HG03039 (cell line): ENCODE results near the gene MIPOL1.
"Not testable (repeated sequence)": the region's sequence is repeated elsewhere in the genome, so short reads cannot be mapped to it uniquely, and the experiment has no call there.

Experiments
- ATAC-seq: cut with Tn5 transposase; IDR thresholded peaks from one replicate; pipeline ENCODE4 v1.9.1; 2021; ENCODE audit warnings: mild to moderate bottlenecking, moderate library complexity; ENCODE audit not compliant: unreplicated experiment

The MIPOL1 gene

DNA sequence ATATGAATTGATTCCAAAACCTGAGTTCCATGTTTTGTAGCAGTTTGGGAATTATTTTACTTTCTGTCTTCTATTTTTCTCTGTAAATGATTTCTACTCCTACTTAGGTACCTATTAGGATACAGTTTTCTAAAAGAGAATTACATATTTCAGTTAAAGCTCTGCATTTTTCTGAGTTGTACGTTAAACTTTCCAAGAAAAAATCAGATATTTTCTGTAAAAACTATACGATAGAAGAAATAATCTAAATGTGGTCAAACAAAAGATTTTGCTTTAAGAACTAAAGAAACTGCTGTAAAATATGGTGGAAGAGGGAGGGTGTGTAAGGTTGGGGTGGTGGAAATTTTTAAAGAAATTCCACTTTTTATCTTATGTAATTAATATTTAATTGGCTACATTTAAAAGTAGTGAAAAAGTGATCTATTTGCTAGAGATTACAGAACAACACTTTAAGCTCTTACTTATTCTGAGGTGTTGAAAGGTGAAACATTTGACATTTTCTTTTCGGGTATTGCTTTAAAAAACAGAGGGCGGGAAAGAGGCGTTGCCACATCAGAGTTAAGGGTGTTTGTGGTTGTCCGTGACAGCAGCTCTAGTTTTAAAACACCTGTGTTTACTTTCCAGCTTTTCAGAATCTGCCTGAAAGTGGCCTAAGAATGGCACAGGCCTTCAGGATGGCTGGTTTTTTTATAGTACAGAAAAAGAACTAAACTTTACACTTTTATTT is 187.3 kb downstream of the MIPOL1 start:
- ATAC-seq = no peak

DNA sequence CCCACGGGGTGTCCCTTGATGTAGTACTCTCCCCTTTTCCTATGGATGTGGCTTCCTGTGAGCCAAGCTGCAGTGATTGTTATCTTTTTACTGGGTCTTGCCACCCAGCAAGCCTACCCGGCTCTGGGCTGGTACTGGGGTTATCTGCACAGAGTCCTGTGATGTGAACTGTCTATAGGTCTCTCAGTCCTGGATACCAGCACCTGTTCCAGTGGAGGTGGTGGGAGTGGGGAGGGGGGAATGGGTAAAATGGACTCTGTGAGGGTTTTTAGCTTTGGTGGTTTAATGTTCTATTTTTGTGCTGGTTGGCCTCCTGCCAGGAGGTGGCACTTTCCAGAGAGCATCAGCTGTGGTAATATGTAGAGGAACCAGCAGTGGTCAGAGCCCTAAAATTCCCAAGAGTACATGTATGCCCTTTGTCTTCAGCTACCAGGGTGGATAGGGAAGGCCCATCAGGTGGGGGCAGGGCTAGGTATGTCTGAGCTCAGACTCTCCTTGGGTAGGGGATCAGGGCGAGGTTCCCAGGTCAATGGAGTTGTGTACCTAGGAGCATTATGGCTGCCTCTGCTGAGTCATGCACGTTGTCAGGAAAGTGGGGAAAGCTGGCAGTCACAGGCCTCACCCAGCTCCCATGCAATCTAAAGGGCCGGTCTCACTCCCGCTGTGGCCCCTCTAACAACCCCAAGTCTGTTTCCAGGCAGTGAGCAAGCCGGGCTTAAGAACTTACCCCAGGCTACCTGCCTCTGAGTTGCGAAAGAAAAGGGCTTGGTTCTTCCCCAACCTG is 199.6 kb downstream of the MIPOL1 start:
- ATAC-seq = not testable (repeated sequence)

DNA sequence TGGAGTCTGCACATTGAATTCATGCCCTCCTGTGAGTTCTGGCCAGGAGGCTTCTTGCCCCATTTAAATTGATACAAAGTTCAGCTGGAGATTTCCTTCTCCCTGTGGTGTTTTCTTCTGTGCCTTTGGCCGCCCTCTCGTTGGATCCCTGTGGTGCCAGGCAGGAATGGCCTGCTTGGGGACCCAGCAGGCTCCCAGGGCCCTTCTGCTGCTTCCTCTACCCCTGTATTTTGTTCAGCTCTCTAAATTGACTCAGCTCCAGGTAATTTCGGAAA is 200.1 kb downstream of the MIPOL1 start:
- ATAC-seq = no peak

DNA sequence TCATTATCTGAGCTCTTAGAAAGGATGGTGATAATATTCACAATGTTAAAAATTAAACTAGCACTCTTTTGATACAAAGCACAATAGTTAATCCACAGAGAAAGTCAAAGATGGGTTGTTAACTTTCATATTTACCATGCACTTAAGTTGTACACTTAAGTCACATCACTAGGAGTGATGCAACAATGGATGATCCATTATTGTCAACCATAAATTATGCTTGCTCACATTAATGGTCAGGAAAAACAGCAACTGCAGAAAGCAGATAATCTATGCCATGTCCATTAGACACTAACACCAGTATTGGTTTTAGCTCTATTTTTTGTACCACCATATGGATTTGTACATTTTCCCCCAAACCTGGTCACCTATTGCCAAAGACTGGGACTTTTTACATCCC is 201.8 kb downstream of the MIPOL1 start:
- ATAC-seq = no peak

DNA sequence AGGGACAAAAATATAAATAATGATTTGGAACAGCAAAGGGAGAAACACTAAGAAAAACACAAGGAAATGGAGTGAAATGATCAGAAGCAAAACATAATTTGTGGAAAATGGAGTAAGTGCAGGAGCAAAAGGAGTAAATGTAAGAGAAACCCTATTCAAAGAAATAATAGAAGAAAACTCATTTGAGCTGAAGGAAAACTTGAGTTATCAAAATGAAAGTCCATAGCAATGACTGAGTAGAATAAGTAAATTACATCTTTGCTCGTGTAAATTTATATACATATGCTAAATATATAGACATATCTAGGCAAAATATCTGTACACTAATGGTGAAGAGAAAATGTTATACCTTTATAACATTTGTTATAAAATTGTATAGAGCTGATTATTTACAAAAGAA is 203.4 kb downstream of the MIPOL1 start:
- no peak for ATAC-seq

DNA sequence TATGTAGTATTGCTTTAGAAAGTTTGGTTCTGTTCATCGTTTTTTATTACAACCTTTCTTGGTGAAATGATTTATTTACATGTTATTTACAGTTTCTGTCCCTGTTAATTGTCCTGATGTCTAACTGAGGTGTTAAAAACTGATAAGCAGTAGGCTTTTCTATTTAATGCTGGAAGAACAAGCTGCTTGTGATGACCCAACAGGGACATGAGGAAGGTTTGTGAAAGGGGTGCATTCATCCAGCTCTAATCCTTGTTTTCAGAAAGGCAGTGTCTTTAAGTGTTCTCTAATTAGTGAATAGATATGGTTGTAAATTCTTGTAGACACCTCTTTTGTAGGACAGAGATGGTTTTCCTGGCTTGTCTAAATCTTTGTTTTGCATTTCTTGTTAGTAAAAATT is 205.9 kb downstream of the MIPOL1 start:
- ATAC-seq = no peak

DNA sequence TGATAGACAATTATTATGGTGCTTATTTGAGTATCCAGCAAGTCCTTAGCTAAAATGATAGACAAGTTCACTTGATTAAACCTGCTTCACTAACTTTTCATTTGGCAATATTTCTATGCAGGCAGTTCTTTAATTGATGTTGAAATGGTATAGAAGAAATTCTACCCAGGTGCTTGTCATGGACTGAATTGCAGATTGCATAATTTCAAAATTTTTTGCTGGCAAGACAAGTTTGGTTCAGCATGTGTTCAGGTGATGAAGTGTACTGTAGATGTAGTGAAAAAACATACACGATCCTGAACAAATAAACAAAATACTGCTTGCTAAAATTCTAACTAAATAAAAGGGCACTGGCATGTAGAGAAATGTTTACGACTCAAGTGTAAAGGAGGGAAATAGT is 208.4 kb downstream of the MIPOL1 start:
- ATAC-seq = no peak

DNA sequence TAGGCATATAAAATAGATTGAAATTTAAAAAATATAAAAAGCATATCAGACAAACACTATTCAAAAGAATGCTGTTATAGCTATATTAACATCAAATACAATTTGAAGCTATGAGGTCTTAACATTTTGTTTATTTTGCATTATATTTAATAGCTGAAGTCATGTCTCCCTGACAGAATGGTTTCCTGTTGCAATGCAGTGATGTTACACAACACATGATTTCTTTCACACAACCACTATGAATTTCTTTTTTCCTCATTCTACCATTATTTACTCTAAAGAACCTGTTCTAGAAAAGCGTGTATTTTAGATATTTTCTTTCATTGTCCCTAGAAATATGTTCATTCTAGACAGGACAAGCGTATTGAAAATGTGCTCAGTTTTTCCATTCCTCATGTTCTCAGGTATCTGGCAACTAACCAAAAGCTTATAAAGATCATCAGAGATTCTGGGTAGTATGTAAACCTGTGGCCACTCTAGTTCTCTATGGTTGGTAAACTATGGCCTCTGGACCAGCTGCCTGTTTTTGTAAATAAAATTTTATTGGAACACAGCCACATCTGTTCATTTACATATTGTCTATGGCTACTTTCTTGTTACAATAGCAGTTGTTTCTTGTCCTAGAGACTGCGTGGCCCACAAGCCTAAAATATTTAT is 213.5 kb downstream of the MIPOL1 start:
- ATAC-seq = no peak

DNA sequence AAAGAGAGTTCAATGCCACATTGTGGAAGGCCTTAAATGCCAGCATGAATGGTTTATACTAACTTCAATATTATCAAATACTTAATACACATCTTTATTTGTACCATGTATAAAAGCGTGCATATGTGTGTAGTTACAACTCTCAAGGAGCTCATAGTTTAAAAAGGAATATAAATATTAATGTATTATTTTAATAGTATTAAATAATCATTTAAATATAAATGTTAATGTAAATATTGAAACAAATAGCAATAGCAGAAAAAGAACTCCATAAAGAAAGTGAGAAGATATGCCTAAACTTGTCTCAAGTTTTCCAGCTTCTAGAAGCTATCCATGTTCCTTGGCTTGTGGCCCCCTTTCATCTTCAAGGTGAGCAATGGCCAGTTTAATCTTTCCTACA is 215.3 kb downstream of the MIPOL1 start:
- ATAC-seq = no peak

DNA sequence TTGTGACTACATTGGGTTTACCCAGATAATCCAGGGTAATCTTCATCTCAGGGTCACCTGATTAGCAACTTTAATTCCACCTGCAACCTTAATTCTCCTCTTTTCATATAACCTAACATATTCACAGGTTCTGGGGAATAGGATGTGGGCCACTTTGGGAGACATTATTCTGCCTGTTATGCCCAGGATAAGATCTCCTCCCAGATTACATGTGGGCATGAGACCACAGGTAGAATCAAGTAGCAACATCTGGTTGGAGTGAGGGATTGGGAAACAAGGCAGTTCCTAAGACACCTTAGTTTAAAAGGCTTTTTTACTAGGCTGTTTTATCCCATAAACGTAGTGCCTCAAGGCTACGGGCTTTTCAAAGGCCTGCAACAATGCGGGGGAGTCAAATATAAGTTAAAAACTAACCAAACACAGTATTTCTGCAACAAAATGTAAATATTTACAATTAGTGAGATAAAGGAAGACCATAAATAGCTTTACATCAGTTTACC is 215.8 kb downstream of the MIPOL1 start:
- ATAC-seq = no peak

DNA sequence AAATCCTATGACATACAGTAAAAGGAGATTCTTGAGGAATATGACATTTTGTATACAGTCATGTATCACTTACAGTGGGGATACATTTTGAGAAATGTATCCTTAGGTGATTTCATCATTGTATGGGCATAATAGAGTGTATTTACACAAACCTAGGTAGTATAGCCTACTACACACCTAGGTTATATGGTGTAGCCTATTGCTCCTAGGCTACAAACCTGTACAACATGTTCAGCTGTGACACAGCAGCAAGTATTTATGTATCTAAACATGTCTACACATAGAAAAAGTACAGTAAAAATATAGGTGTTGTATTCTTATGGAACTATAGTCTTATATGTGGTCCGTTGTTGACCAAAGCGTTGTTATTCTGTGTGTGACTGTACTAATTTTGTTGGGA is 218.5 kb downstream of the MIPOL1 start:
- no peak for ATAC-seq

DNA sequence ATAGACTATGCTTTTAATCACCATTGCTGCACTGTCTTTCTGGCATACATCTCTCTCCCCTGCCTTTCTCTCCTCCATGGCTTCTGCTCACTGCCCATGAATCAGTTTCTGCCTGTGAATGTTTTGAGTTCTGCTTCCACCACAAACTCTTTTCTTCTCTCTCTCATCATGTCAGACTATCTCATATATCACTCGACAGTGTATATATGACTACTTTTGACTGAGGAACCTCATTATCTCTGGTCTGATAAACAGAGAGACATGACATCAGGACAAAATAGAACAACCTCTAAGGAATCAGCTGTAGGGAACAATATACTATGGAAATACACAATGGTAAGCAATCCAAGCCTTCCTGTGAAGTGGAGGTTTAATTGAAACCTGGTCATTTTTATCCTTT is 219.4 kb downstream of the MIPOL1 start:
- no peak for ATAC-seq

DNA sequence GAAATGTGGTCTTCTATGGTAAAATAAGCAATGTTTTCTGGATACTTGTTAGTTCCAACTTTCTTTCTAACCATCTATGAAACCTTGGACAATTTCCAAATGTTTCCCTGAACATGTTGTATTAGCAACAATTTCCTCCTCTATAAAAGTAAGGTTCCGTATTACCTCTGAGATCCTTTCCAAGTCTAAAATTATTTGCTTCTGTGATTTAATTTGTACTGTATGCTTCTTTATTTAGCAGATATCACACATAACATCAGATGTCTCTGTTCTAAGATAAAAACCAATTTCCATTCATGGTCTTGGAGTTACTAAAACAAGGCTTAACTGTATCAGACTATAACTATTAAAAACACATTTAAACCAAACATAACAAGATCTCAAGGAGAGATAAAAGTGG is 220.1 kb downstream of the MIPOL1 start:
- ATAC-seq = no peak

DNA sequence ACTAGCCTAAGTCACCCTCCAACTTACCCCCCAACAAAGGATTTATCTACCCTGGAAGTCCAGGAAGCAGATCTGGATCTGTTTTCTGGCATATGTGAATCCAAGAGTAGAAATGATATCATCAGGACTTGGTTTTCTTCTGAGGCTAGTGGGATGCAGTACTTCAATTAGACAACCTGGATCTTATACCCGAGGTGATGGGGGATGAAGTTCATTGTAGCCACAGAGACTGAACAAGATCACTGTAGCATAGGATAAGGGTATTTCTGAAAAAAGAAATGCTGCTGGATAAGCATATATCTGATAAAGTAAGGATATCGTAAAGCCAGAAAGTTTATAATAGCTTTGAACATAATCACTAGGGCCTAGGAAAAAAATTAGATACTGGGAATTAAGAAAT is 222.9 kb downstream of the MIPOL1 start:
- no peak for ATAC-seq

DNA sequence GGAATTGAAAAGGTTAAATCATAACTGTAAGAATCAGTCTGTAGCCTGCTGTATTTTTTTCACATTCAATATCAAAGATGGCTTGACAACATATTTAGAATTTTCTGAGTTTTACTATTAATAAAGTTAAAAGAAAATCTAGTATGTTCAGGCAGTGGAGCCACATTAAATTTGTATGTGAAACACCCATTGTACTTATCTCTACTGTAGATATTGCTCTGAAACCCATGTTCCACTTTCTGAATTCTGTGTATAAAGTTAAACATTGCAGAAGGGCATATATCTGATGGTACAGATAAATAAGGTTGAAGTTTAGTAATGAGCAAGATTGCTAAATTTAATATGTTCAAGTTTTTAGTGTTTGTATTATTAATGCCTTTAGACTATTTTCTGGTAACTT is 224.6 kb downstream of the MIPOL1 start:
- no peak for ATAC-seq

DNA sequence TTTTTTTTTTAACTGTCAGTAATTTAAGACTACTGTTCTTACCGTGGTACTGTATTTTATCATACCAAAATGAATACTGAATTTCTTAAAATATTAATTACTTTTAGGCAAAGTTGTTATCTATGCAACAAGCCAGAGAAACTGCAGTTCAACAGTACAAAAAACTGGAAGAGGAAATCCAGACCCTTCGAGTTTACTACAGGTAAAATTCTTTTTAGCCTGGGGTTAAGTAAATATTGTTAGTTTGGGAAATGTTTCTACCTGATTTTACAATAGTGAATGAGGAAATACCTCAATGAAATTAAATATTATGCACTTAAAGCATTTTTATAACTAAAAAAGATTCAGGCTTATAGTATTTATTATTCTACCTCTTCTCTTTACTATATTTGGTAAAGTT is 225.0 kb downstream of the MIPOL1 start:
- no peak for ATAC-seq

DNA sequence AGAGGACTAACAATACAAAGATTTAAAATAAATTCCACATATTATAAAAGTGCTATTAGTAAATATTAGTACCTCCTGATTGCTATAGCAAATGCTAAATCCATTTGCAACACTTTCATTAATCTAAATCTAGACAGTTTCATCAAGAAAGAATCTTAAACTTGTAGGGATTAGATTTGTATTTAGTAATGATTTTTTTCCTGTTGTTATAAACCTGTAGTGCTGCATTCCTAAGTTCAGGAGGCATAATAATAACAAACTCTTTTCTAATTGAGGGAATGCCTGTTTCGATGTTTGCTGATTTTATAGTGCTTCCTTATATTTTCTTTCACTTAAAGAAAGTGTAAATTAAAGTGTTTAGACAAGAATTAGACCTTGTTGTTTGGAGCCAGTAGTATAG is 231.2 kb downstream of the MIPOL1 start:
- no peak for ATAC-seq

DNA sequence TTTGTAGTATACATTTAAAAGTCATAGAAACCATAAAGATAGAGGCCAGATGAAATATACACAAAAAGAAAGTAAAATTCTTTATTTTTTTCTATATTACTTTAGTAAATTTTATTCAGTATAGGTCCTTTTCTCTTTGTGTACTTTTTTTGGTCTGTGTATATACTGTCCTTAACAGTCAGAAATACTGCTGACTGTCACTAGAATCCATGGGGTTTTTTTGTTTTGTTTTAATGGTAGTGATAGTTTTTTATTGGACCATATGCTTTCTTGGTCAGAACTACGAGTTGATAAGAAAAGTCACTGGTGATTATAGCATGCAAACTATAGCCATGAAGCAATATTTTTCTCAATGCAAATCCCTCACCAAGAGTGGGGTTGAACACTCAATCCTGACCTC is 231.9 kb downstream of the MIPOL1 start:
- no peak for ATAC-seq

DNA sequence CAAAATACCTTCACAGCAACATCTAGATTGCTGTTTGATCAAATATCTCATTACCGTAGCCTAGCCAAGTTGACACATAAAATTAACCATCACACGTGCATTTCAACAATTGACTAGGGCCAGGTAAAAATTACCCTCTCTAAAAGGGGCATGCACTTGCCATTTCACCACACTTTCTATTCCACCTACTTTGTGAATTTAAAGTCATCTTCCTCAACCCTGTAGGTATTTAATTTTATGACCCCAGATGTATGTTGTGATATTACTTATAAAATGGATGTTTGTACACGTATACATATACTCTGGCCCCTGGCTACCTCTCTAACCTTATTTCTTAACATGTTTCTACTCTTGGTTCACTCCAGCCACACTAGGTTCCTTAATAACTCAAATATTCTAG is 237.1 kb downstream of the MIPOL1 start:
- no peak for ATAC-seq

DNA sequence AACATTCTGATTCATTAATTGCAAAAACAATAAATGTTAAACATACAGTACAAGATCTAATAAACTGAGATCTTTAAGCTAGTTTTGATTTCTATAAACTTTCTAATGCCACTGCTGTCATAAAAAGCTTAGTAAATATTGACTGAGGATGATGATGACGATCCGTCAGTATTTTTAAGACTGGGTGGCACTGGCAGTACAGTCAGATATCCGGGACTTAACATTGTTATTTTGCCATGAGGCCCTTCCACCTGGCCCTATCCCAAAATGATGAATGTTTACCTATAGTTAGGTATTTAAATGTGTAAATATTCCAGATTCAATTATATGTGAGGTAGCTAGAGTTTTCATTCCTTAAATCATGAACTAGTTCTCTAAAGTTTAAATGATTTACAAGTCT is 238.8 kb downstream of the MIPOL1 start:
- no peak for ATAC-seq

DNA sequence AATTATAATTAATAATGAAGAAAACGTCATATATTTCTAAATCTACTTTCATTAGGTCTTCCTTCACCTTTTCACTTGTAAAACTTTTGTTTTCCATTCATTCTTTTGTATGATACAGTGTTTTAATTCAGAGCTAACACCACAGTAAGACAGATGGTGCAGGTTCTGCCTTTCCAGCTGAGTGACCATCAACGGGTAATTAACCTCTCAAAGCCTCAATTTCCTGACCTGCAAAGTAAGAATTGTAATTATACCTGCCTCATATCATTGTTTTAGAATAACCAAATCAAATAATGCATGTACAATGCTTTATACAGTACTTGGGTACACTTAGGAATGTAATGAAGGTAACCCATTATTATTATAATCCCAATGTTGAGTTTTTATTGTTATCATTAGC is 239.8 kb downstream of the MIPOL1 start:
- ATAC-seq = no peak

DNA sequence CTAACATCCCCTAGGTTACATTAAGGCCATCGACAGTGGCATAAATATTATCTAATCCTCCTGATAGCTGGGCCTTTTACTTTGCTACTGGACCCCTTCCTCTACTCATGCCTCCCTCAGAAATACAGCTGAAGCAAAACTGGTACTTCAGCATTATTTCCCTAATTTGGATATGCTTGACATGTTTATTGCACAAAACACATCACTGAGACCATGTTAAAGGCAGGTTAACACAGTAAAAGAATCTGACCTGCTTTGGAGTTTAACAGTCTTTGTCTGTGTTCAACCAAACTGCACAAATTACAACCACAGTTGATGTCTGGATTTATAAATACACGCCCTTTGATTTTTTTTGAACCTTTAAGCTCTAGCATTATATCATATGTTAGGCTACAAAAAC is 240.7 kb downstream of the MIPOL1 start:
- no peak for ATAC-seq
